ENCODE measurements around the gene WWOX. TPM values are rescaled to one million over a fixed set of nuclear protein-coding genes. Genes with fewer than 3 reads are reported as not detected.

The WWOX gene
- total and polyA plus RNA-seq, 2 of the 8 experiments (the other 6 are each of a cell fraction or from before 2014, with no cell fraction given) = 5.4 to 16.7 TPM

GRCh38 chr16:78416400-78416799 lies 316.9 kb downstream of the WWOX start:
- H3K14ac ChIP-seq (ENCODE audit: insufficient read length) = no peak overlapping the region
- FAIRE-seq = no peak
- no peak overlapping the region for H3K4ac ChIP-seq (replicated peaks; ENCODE audit: insufficient read length, low read depth, low read length)
- CTCF ChIA-PET (ENCODE audit: partially characterized antibody) = interaction anchor here (1.0 to 1.3 kb wide), 4 partner anchors 11 to 261 kb away, joined by 3 to 6 read pairs (median 4); no protein-coding TSS in a partner anchor
- no peaks in the 10 kb centered on the region for H3K79me2 ChIP-seq (ENCODE audit: control insufficient read depth in 1 of 2, insufficient read depth in 2 of 2, low read length in 2 of 2)
- no peak overlapping the region for H4K5ac ChIP-seq (ENCODE audit: insufficient read length, low read depth, low read length)
- no peak overlapping the region for H3K23ac ChIP-seq (ENCODE audit: insufficient read length)
- peaks cover 7 to 8% of the 10 kb centered on the region in 2 experiments; a peak in 2 of 4 replicates for H3K9me3 ChIP-seq (ENCODE audit: insufficient read depth in 2 of 2, low read depth in 1 of 2, low read length in 1 of 2)
- no peaks in the 10 kb centered on the region; the same call in 1 of the 2 replicates for H3K23me2 ChIP-seq (ENCODE audit: low read depth, low read length)
- H3K4me2 ChIP-seq (ENCODE audit: insufficient read depth in 1 of 2, low read depth in 2 of 2, low read length in 2 of 2) = no peak overlapping the region
- no peaks in the 10 kb centered on the region for H3K27me3 ChIP-seq (replicated peaks in 1 of 4; ENCODE audit: control insufficient read depth in 3 of 4, extremely low read depth in 1 of 4, insufficient read depth in 3 of 4, low read length in 3 of 4)
- H2AK5ac ChIP-seq (ENCODE audit: low read depth, low read length) = no peak overlapping the region
- H2BK15ac ChIP-seq (ENCODE audit: low read length) = no peak overlapping the region
- POLR2A ChIA-PET (ENCODE audit: partially characterized antibody) = no interaction called here
- no peaks in the 10 kb centered on the region for H3K79me1 ChIP-seq (ENCODE audit: low read depth, low read length)
- no peak overlapping the region for H2BK5ac ChIP-seq (ENCODE audit: low read depth, low read length)
- no peak overlapping the region for H2BK120ac ChIP-seq (replicated peaks; ENCODE audit: low read depth, low read length)
- H4K8ac ChIP-seq (ENCODE audit: extremely low read depth, insufficient read depth, low read length) = no peak overlapping the region
- no peak overlapping the region for H4K91ac ChIP-seq (replicated peaks; ENCODE audit: insufficient read length, low read length)
- no peak overlapping the region for H3K4me3 ChIP-seq (ENCODE audit: extremely low read depth in 1 of 4, insufficient read depth in 2 of 4, low read depth in 3 of 4, low read length in 4 of 4)
- no peak overlapping the region for H2BK12ac ChIP-seq (ENCODE audit: low read depth, low read length)
- H3K56ac ChIP-seq (replicated peaks; ENCODE audit: insufficient read length, low read depth, low read length) = no peak overlapping the region
- H2BK20ac ChIP-seq (ENCODE audit: low read length) = no peak overlapping the region
- H3K36me3 ChIP-seq (ENCODE audit: control insufficient read depth in 2 of 4, insufficient read depth in 4 of 4, low read length in 3 of 4) = no peaks in the 10 kb centered on the region
- H3K4me1 ChIP-seq (replicated peaks in 1 of 4; ENCODE audit: control insufficient read depth in 3 of 4, insufficient read depth in 4 of 4, low read length in 3 of 4) = peaks cover 0 to 4% (median 0%) of the 10 kb centered on the region in 4 experiments; a peak in 1 of 7 replicates
- DNase-seq (ENCODE audit: low read depth in 1 of 2, low spot score in 2 of 2) = no peak
- H4K20me1 ChIP-seq (replicated peaks in 1 of 2; ENCODE audit: control insufficient read depth in 1 of 2, insufficient read depth in 2 of 2, low read length in 2 of 2) = no peaks in the 10 kb centered on the region
- H3K18ac ChIP-seq (ENCODE audit: extremely low read depth, low read length) = no peak overlapping the region
- TF ChIP-seq JUND (IDR thresholded peaks at IDR 0.05; ENCODE audit: low read length) (no peak), RXRA (IDR thresholded peaks at IDR 0.05; ENCODE audit: insufficient read depth, low read depth, low read length) (no peak), JUN (IDR thresholded peaks at IDR 0.05; ENCODE audit: low read depth, low read length) (no peak), GABPA (IDR thresholded peaks at IDR 0.05; ENCODE audit: borderline replicate concordance, insufficient read depth, low read length) (no peak), E2F6 (IDR thresholded peaks at IDR 0.05) (no peak), KDM1A (IDR thresholded peaks at IDR 0.05; ENCODE audit: borderline replicate concordance, low read length) (no peak), ATF2 (IDR thresholded peaks at IDR 0.05; ENCODE audit: low read length) (no peak), BRCA1 (IDR thresholded peaks at IDR 0.05; ENCODE audit: low read depth, low read length) (no peak), ATF3 (IDR thresholded peaks at IDR 0.05; ENCODE audit: insufficient read depth, low read depth, low read length) (no peak), BACH1 (IDR thresholded peaks at IDR 0.05; ENCODE audit: low read length) (no peak)
- H3K27ac ChIP-seq (ENCODE audit: low read depth, low read length) = no peak overlapping the region
- no peak overlapping the region for H2AFZ ChIP-seq (ENCODE audit: low read length)
- no peak overlapping the region for H3K9ac ChIP-seq (replicated peaks in 1 of 4; ENCODE audit: extremely low read depth in 1 of 4, low read depth in 3 of 4, low read length in 3 of 4)

All from H1 (cell line).